Fibroblast of lung (primary cell): Measurements from ENCODE around the gene PFKP. TPM values are rescaled to one million over a fixed set of nuclear protein-coding genes. Genes with fewer than 3 reads are reported as not detected.
A peak's percentile ranks its signal among the peaks of the same experiment; 100 is the strongest.

ENCODE experiments used
- DNase-seq, 2 donors: peaks; one replicate each; pipeline versions ENCODE4 v3.0.0 to v3.0.0-alpha.2; 2010; ENCODE audit warnings: low read depth in 2 of 2
- H2AFZ ChIP-seq: 2 replicates; pipeline ENCODE4 v1.5.1; 2012; ENCODE audit warnings: low read length, control low read depth, inconsistent platforms
- H3K27ac ChIP-seq: 2 replicates; pipeline ENCODE4 v1.5.1; 2011; ENCODE audit warnings: low read length, control low read depth; ENCODE audit not compliant: insufficient read depth
- H3K27me3 ChIP-seq: 2 replicates; pipeline ENCODE4 v1.5.1; 2011; ENCODE audit warnings: mild to moderate bottlenecking, low read length; ENCODE audit not compliant: control insufficient read depth, insufficient read depth
- H3K36me3 ChIP-seq: 2 replicates; pipeline ENCODE4 v1.5.1; 2011; ENCODE audit warnings: low read length; ENCODE audit not compliant: control insufficient read depth, insufficient read depth
- H3K4me1 ChIP-seq: 2 replicates; pipeline ENCODE4 v1.5.1; 2011; ENCODE audit warnings: low read length; ENCODE audit not compliant: control insufficient read depth, insufficient read depth; ENCODE audit errors: extremely low read depth
- H3K4me2 ChIP-seq: 2 replicates; pipeline ENCODE4 v1.5.1; 2011; ENCODE audit warnings: low read length, control low read depth; ENCODE audit not compliant: insufficient read depth; ENCODE audit errors: extremely low read depth
- H3K4me3 ChIP-seq, 4 experiments: fragments of 200-600 bp in 1 of 4; sonication (generic) in 1 of 4; replicated peaks in 1 of 4; 2 replicates each; pipeline ENCODE4 v1.5.1; 2011 to 2016; ENCODE audit warnings: low read length in 4 of 4, low read depth in 3 of 4, mild to moderate bottlenecking in 3 of 4, control low read depth in 2 of 4, inconsistent platforms in 1 of 4, mixed read lengths in 1 of 4; ENCODE audit not compliant: insufficient read depth in 1 of 4; ENCODE audit errors: control extremely low read depth in 1 of 4
- H3K79me2 ChIP-seq: 2 replicates; pipeline ENCODE4 v1.5.1; 2012; ENCODE audit warnings: mild to moderate bottlenecking, low read length, inconsistent platforms; ENCODE audit not compliant: control insufficient read depth, insufficient read depth
- H3K9ac ChIP-seq: 2 replicates; pipeline ENCODE4 v1.5.1; 2011; ENCODE audit warnings: mild to moderate bottlenecking, low read length, control low read depth; ENCODE audit not compliant: insufficient read depth
- H3K9me3 ChIP-seq: 2 replicates; pipeline ENCODE4 v1.5.1; 2012; ENCODE audit warnings: low read depth, low read length; ENCODE audit not compliant: control insufficient read depth, insufficient read depth
- H4K20me1 ChIP-seq: 2 replicates; pipeline ENCODE4 v1.5.1; 2011; ENCODE audit warnings: low read length; ENCODE audit not compliant: control insufficient read depth, insufficient read depth; ENCODE audit errors: extremely low read depth
- CTCF ChIP-seq, 2 donors: IDR thresholded peaks in 1 of 2; conservative IDR thresholded peaks in 1 of 2; 1 replicate in 1 of 2; 2 replicates in 1 of 2; pipeline ENCODE4 v1.5.1; 2011 to 2012; ENCODE audit warnings: low read length in 2 of 2, control low read depth in 1 of 2, inconsistent platforms in 1 of 2, low read depth in 1 of 2, mild to moderate bottlenecking in 1 of 2
- EZH2 ChIP-seq: IDR thresholded peaks from 2 replicates; pipeline ENCODE4 v1.5.1; 2012; ENCODE audit warnings: low read length, control low read depth, mild to moderate bottlenecking; ENCODE audit errors: missing control alignments
- polyA plus RNA-seq, 2 donors: library from polyadenylated mRNA; depleted of rRNA in 1 of 2; stranded (reverse) in 1 of 2; unstranded in 1 of 2; fragments of >200 nt; gene quantifications; 2 replicates each; pipeline ENCODE4 v1.2.1, GENCODE V29; 2011 to 2012; ENCODE audit warnings: missing spikeins in 1 of 2
- total RNA-seq: library from RNA; depleted of rRNA; stranded (reverse); fragments of >200 nt; gene quantifications from 2 replicates; pipeline ENCODE4 v1.2.1, GENCODE V29; 2014

Gene PFKP
- total and polyA plus RNA-seq, 2 donors (not counting 1 experiment from before 2014, with no cell fraction given), result 74.3 to 90.3 TPM

- Histone ChIP-seq H3K4me2 (no peak overlapping the region), H3K9me3 (no peaks in the 10 kb centered on the region), H3K79me2 (no peaks in the 10 kb centered on the region), H3K27ac (no peak overlapping the region), H2AFZ (no peak overlapping the region), H3K4me3 (no peak overlapping the region), H3K27me3 (no peaks in the 10 kb centered on the region), H3K4me1 (peaks cover 4% of the 10 kb centered on the region), H4K20me1 (no peaks in the 10 kb centered on the region), H3K9ac (no peak overlapping the region), H3K36me3 (no peaks in the 10 kb centered on the region)
- TF ChIP-seq EZH2, result no peak
- TF ChIP-seq CTCF (conservative IDR thresholded peaks at IDR 0.05 in 1 of 2, IDR thresholded peaks at IDR 0.05 in 1 of 2; ENCODE audit: low read depth in 1 of 2, low read length in 2 of 2), result no peak
- no peak for DNase-seq
These were observed 27.3 kb upstream of the PFKP start for GRCh38 chr10:3040069-3040468.

GRCh38 chr10:3042589-3042988, 24.8 kb upstream of the PFKP start:
- Histone ChIP-seq H3K36me3 (no peaks in the 10 kb centered on the region), H3K9ac (no peak overlapping the region), H3K4me1 (peaks cover 21% of the 10 kb centered on the region), H3K79me2 (no peaks in the 10 kb centered on the region), H3K27ac (no peak overlapping the region), H3K4me3 (no peak overlapping the region), H3K27me3 (no peaks in the 10 kb centered on the region), H2AFZ (no peak overlapping the region), H4K20me1 (no peaks in the 10 kb centered on the region), H3K4me2 (no peak overlapping the region), H3K9me3 (no peaks in the 10 kb centered on the region)
- TF ChIP-seq EZH2 (no peak), CTCF (conservative IDR thresholded peaks at IDR 0.05 in 1 of 2, IDR thresholded peaks at IDR 0.05 in 1 of 2; ENCODE audit: low read depth in 1 of 2, low read length in 2 of 2) (no peak)
- DNase-seq, result peak in 1 of 2 donors; percentile 39

- H3K79me2 ChIP-seq, result no peaks in the 10 kb centered on the region
- TF ChIP-seq CTCF (conservative IDR thresholded peaks at IDR 0.05 in 1 of 2, IDR thresholded peaks at IDR 0.05 in 1 of 2; ENCODE audit: low read depth in 1 of 2, low read length in 2 of 2) (peak; percentile 87 to 92), EZH2 (no peak)
- H3K4me2 ChIP-seq, result no peak overlapping the region
- H3K36me3 ChIP-seq, result no peaks in the 10 kb centered on the region
- peaks cover 27% of the 10 kb centered on the region for H3K4me1 ChIP-seq
- peak; percentile 73 to 84 for DNase-seq
- no peak overlapping the region for H3K9ac ChIP-seq
- H3K4me3 ChIP-seq, result no peak overlapping the region
- H3K27me3 ChIP-seq, result no peaks in the 10 kb centered on the region
- no peaks in the 10 kb centered on the region for H4K20me1 ChIP-seq
- no peak overlapping the region for H3K27ac ChIP-seq
- H2AFZ ChIP-seq, result no peak overlapping the region
- H3K9me3 ChIP-seq, result no peaks in the 10 kb centered on the region
These were observed 23.6 kb upstream of the PFKP start for GRCh38 chr10:3043512-3044368.
